H1 (cell line): Measurements from ENCODE around the gene MGAT5. TPM values are rescaled to one million over a fixed set of nuclear protein-coding genes. Genes with fewer than 3 reads are reported as not detected.

Experiments used
- CHD7 ChIP-seq: fragments of 300-600 bp; sonication (generic); IDR thresholded peaks from 2 replicates; pipeline ENCODE4 v1.7.1; 2012; ENCODE audit warnings: low read length, moderate library complexity, mild to moderate bottlenecking, inconsistent platforms; ENCODE audit not compliant: insufficient replicate concordance
- PHF8 ChIP-seq: fragments of 200-600 bp; sonication (generic); conservative IDR thresholded peaks from 2 replicates; pipeline ENCODE4 v1.7.1; 2012; ENCODE audit warnings: low read depth, mild to moderate bottlenecking, inconsistent platforms, low read length, moderate library complexity
- RFX5 ChIP-seq: IDR thresholded peaks from 2 replicates; pipeline ENCODE4 v1.6.1; 2011; ENCODE audit warnings: low read depth, low read length, improper control_type of control experiment, borderline replicate concordance
- SIN3A ChIP-seq, 2 experiments: IDR thresholded peaks in 1 of 2; conservative IDR thresholded peaks in 1 of 2; 2 replicates each; pipeline ENCODE4 v1.6.1; 2011 to 2012; ENCODE audit warnings: low read length in 2 of 2, improper control_type of control experiment in 1 of 2, low read depth in 1 of 2, mild to moderate bottlenecking in 1 of 2
- SIRT6 ChIP-seq: IDR thresholded peaks from one replicate; pipeline ENCODE4 v1.7.1; 2012; ENCODE audit warnings: low read length, inconsistent platforms
- SIX5 ChIP-seq: IDR thresholded peaks from 2 replicates; pipeline ENCODE4 v1.6.1; 2011; ENCODE audit warnings: mild to moderate bottlenecking, low read depth, low read length
- TAF7 ChIP-seq: optimal IDR thresholded peaks from 2 replicates; pipeline ENCODE3; 2011; ENCODE audit warnings: low read depth, mild to moderate bottlenecking, inconsistent platforms, low read length, moderate library complexity, borderline replicate concordance
- TCF12 ChIP-seq: IDR thresholded peaks from 2 replicates; pipeline ENCODE4 v1.6.1; 2011; ENCODE audit warnings: low read depth, mild to moderate bottlenecking, low read length
- TEAD4 ChIP-seq: IDR thresholded peaks from 2 replicates; pipeline ENCODE4 v1.6.1; 2012; ENCODE audit warnings: low read depth, low read length, inconsistent platforms, mixed read lengths
- polyA plus RNA-seq, 7 experiments: library from polyadenylated mRNA; depleted of rRNA in 3 of 7; stranded (reverse) in 5 of 7; unstranded in 2 of 7; fragments of >200 nt in 5 of 7; fragments of 200-250 nt in 2 of 7; gene quantifications; 1 replicate in 5 of 7; 2 replicates in 1 of 7; 4 replicates in 1 of 7; pipeline versions ENCODE4 v1.2.1 to v1.2.3, GENCODE V29; 2011 to 2013; ENCODE audit warnings: missing spikeins in 2 of 7, mixed read lengths in 2 of 7
- total RNA-seq: library from RNA; stranded (reverse); fragmentation: NEBNext Ultra II Directional; extraction: Animal tissue kit (Norgen Biotek cat#: 25700); gene quantifications from 2 replicates; pipeline ENCODE4 v1.2.1, GENCODE V29; 2021

The MGAT5 gene
- total and polyA plus RNA-seq, 2 of the 8 experiments (the other 6 are each of a cell fraction or from before 2014, with no cell fraction given) = 11.2 to 49.2 TPM

- no peak for TF ChIP-seq CHD7
- no peak for TF ChIP-seq SIRT6
- TF ChIP-seq RFX5 = no peak
- TF ChIP-seq SIX5 = no peak
- TF ChIP-seq TAF7 = no peak
- no peak for TF ChIP-seq TEAD4
- TF ChIP-seq SIN3A (conservative IDR thresholded peaks at IDR 0.05 in 1 of 2, IDR thresholded peaks at IDR 0.05 in 1 of 2; ENCODE audit: low read depth in 1 of 2, low read length in 2 of 2) = no peak
- TF ChIP-seq PHF8 = no peak
- TF ChIP-seq TCF12 = no peak
Observed at GRCh38 chr2:134300585-134300984, 46.7 kb downstream of the MGAT5 start (continued).
